ENCODE results near the gene CLTCL1.

DNA sequence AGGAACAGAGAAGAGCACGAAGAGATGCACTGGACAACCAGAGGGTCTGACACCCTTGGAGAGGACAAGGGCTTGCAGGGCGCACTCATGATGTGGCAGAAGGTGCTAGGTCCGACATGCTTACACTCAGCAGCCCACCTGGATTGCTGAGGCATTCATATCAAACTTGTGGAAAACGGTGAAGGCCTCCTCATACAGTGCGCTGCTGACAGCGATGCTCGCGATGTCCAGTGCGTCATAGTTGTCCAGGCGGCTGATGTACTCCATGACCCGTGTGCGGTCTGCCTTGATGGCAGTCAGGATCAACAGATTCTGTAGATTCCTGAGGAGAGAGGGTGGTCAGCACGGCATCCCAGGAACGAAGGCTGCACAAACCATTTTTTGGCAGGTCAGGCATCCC is 81.3 kb downstream of the CLTCL1 start:
- TF ChIP-seq, protein P1, sequence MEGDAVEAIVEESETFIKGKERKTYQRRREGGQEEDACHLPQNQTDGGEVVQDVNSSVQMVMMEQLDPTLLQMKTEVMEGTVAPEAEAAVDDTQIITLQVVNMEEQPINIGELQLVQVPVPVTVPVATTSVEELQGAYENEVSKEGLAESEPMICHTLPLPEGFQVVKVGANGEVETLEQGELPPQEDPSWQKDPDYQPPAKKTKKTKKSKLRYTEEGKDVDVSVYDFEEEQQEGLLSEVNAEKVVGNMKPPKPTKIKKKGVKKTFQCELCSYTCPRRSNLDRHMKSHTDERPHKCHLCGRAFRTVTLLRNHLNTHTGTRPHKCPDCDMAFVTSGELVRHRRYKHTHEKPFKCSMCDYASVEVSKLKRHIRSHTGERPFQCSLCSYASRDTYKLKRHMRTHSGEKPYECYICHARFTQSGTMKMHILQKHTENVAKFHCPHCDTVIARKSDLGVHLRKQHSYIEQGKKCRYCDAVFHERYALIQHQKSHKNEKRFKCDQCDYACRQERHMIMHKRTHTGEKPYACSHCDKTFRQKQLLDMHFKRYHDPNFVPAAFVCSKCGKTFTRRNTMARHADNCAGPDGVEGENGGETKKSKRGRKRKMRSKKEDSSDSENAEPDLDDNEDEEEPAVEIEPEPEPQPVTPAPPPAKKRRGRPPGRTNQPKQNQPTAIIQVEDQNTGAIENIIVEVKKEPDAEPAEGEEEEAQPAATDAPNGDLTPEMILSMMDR (IDR thresholded peaks at IDR 0.05), result no peak
- no peak for TF ChIP-seq POLR2A (IDR thresholded peaks at IDR 0.05)

All from ovary (tissue), 3 donors.